Renal cortex interstitium (tissue), 11 donors: ENCODE data around the gene CNDP1. TPM values are rescaled to one million over a fixed set of nuclear protein-coding genes. Genes with fewer than 3 reads are reported as not detected.

Source experiments
- DNase-seq, 11 donors: peaks; one replicate each; pipeline ENCODE4 v3.0.0-alpha.2; 2013; ENCODE audit warnings: low read depth in 9 of 11, low spot score in 4 of 11; ENCODE audit errors: extremely low read depth in 1 of 11
- polyA plus RNA-seq, 3 donors: library from polyadenylated mRNA; unstranded; fragments of 120-200 nt; gene quantifications; one replicate each; pipeline ENCODE4 v1.2.1, GENCODE V29; 2013; ENCODE audit not compliant: insufficient read length in 3 of 3

Gene CNDP1
- polyA plus RNA-seq, 3 donors = 1.2 to 2.0 (median 1.3) TPM

- no peak for DNase-seq
Measured at GRCh38 chr18:74532511-74533025, 1.7 kb upstream of the CNDP1 start.

DNA sequence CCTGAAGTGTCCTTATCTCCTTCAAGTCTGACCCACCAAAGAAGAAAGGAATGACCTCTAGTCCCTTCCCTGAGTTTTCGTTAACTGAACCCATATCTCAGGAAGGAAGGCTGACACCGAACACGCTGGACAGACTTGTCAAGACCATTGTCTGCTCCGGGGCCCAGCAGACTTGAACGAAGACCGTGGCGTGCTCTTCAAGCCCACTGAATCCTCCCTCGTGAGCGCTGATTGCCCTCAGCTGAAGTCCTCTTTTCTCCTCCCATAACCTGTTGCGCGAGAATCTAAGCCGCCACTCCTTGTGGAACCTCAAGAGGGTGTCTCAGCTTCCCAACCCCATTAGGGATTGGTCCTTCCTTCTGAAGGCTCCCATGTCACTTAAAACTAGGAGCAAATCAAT lies 634 bp upstream of the CNDP1 start:
- no peak for DNase-seq

DNA sequence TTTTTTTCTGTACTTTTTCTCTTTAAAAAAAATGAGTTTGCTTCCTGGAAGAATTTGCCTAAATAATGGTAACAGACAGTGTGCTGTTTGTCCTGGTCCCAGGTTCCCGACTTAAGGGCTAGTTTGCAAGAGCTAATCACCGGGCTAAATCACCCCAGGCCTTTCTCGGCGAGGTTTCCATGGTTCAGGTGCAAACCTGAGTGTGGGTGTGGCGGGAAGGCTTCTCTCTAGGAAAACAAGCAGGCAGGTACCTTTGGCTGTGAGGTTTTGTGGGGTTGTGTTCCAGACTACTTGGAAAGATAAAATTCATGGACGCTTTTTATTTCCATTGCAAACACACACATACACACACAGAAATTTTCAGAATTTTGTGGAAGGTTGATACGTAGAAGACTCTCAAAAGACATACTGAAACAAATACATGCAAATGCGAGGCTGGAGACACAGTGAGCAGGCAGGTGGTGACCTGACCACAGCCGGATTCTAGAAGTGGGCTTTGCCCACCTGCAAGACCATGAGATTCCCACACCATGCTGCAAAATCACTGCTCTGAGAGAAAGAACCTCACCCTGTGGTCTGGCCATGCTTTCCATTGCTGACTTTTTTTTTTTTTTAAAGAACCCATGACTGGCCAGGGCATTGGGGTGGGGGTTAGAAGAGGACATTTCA lies 815 bp downstream of the CNDP1 start:
- no peak for DNase-seq

DNA sequence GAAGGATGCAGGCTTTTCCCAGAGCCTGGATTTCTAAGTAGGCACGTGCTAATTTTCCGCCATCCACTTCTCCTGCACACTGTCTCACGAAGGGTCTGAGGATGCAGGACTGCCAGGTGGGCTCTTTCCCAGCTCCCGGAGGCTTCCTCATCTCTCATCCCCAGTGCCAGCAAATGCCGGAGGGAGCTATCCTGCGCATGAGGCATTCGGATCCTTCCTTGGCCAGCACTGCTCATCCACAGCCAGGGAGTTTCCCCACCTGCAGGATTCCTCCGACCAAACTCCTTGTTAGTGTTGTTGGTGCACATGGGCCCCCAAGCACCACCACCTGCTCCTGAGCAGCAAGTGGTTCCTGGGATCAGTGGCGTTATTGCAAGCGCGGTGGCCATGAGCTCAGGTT lies 5.0 kb downstream of the CNDP1 start:
- no peak for DNase-seq

DNA sequence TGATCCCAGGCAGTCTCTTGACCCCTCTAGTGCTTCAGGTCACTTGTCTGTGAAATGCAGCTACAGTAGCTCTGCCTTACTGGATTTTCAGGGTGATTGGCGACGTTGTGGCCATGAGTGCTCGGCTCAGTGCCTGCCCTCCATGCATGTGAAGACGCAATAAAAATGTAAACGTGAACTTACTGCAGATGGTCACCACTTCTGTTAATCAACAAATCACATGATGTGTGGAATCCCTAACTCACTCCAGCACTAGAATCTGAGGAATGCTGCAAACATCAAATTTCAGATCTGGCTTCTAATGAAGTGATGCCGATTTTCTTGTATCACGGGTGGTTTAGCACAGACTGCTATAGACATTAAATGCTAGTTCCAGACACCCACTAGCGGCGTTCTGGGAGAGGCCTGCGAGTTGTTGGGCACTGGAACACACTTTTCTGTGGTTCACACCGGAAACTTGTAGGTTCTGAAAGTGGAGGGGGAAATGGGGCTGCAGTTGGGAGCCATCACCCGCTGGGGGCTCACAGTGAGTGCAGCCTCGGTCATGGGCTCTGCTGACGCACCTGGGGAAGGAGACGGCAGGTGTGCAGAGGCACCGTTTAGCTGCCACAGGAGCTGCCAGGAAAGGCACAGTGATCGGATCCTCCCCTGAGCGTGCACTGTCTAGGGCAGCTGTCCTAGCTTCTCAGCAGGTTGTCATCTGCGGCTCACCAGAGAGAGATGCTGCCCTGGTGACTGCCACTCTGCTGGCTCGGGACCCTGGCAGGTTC lies 6.5 kb downstream of the CNDP1 start:
- DNase-seq = no peak

DNA sequence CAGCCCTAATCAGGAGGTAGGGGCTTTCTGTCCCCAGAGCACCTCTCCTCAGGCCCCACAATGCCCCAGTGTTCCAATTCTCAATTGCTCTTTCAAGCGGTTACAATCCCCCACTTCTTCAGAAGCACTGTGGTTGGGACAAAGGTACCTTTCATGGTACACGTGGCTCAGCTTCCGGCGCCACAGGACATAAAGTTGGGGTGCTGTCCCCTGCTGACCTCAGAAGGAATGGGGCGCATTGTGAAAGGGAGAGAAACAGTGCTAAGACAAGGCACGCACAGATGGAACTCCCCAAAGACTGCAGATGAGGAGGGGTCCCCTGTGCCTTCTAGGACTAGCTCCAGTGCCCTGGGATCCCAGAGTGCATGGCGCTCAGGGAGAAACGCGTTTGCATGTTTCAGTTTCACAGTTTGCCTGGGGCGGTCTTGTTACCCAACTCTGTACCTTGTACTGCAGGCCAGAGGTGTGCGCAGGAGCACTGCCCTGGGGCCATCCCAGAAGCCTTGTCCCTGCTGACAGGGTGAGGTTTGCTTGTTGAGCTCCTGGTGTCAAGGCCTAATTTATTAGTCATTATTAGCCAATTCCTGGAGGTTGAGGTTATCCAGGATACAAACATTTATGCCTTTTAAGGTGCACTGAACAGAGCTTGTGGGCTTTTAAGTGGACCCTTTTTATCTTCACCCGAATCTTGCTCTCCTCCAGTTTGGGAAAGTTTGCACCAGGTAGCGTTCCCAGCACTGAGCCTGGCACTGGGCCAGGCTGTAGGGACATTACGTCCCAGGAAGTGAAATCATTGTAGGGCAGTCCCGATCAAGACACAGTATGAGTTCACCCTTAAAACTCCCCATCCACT lies 7.6 kb downstream of the CNDP1 start:
- DNase-seq = no peak

- DNase-seq = no peak
Measured at GRCh38 chr18:74544898-74545297, 10.6 kb downstream of the CNDP1 start.

GRCh38 chr18:74546007-74546406 lies 11.7 kb downstream of the CNDP1 start:
- no peak for DNase-seq

- no peak for DNase-seq
Measured at GRCh38 chr18:74546751-74547530, 12.6 kb downstream of the CNDP1 start.

DNA sequence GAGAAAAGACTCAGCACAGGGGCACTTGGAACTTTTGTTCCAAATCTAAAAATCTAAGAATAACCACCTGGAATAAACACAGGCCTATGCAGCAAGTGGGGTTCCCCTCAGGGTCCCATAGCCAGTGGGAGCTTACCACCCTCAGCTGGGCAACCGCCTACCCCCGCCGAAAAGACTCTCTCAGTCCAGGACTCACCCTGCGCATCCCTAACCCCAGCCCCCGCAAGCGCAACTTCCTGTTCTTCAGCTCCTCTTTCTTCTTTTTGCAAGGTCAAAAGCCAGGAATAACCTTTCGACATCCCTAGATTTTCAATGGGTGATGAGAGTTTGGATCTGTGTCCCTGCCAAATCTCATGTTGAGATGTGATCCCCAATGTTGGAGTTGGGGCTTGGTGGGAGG lies 13.6 kb downstream of the CNDP1 start:
- no peak for DNase-seq

DNA sequence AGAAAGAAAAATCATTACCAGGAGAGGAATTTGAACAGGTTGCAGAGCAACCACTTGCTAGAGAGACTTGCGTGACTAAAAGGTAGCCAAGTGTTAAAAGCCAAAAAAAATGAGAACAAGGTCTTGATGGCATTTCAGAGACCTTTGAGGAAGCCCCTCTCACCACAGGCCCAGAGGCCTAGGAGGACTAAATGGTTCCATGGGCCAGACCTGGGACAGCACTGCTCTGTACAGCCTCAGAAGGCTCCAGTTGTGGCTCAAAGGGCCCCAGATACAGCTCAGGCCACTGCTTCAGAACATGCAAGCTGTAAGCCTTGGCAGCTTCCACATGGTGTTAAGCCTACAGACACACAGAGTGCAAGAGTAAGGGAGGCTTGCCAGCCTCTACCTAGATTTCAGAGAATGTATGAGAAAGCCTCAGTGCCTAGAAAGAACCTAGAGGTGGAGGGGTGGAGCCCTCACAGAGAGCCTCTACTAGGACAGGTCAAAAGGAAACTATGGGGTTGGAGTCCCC lies 15.3 kb downstream of the CNDP1 start:
- DNase-seq = no peak

- no peak for DNase-seq
Measured at GRCh38 chr18:74550886-74551285, 16.6 kb downstream of the CNDP1 start.

DNA sequence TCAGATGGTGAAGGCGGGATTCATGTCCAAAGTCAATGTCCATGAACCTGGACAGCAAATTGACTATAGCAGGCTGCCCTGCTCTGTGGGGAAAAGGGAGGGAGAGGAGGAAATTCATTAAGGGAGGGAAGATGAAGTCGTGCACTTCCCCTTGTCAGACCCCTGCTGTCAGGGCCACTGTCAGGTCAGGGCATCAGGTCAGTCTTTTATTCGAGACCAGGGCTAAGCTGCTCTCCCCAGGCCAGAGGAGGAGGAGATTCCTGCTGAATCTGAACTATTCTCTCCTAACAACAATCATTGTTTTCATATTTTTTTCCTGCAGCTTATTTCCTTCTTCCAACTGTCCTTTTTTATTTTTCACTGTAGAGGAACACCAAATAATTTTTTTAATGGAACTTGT lies 17.2 kb downstream of the CNDP1 start:
- DNase-seq = no peak

- peak; percentile 71 to 86 (median 83) for DNase-seq
Measured at GRCh38 chr18:74551936-74552555, 17.7 kb downstream of the CNDP1 start.

DNA sequence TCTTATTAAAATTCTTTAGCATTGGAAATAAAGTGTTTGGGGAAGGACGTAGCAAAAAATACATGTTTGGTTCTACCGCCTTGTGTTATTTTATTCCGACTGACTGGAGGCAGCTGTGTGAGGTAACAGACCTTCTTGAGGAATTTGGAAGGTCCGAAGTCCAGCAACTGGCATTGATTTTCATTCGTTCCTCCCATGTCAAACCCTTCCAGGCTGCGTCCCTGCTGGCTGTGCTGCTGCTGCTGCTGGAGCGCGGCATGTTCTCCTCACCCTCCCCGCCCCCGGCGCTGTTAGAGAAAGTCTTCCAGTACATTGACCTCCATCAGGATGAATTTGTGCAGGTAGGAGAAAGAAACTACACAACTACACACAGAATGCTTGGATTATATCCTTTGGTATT lies 21.8 kb downstream of the CNDP1 start:
- no peak for DNase-seq

GRCh38 chr18:74558096-74558495 lies 23.8 kb downstream of the CNDP1 start:
- DNase-seq = no peak

DNA sequence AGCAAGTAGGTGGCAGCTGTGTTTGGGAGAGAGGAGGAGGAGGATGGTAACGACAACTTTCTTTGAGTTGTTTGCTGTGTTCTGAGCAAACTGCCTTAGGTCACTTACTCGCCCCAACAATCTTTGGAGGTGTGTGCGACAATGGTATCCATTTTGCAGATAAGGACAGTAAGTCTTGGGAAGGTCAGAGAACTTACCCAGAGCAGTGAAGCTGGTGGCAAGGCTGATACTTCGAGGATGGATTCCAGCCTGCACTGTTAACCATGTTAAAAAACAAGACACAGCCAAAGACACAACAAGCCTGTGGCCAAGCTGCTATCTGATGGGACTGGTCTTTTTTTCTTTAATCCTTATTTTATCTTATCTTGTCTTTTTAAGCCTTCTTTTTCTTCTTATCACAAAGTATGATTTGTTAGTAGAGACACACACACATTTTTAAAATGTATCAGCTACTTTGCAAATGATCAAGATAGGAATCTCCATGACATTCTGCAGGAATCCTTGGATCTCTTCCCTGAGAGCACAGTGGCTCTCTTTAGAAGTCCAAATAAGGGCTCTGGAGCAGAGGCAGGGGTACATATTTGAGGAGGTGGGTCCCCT lies 27.9 kb downstream of the CNDP1 start:
- DNase-seq = no peak

GRCh38 chr18:74562775-74563174 lies 28.5 kb downstream of the CNDP1 start:
- DNase-seq = no peak
